Ascending aorta (tissue), 2 donors: ENCODE measurements around the gene PDLIM5. TPM values are rescaled to one million over a fixed set of nuclear protein-coding genes. Genes with fewer than 3 reads are reported as not detected.

Experiments
- DNase-seq, 2 donors: peaks; one replicate each; pipeline ENCODE4 v3.0.0-alpha.2; 2019; ENCODE audit warnings: low spot score in 2 of 2
- H3K27ac ChIP-seq, 2 donors: fragments of 200-600 bp; sonication (generic); one replicate each; pipeline ENCODE4 v1.5.1; 2016 to 2017; ENCODE audit warnings: mild to moderate bottlenecking in 1 of 2
- H3K27me3 ChIP-seq: fragments of 200-600 bp; sonication (generic); one replicate; pipeline ENCODE4 v1.5.1; 2017
- H3K36me3 ChIP-seq, 2 donors: fragments of 200-600 bp; sonication (generic); one replicate each; pipeline ENCODE4 v1.5.1; 2016
- H3K4me1 ChIP-seq, 2 donors: fragments of 200-600 bp; sonication (generic); one replicate each; pipeline ENCODE4 v1.5.1; 2016 to 2017; ENCODE audit warnings: mild to moderate bottlenecking in 1 of 2
- H3K4me3 ChIP-seq, 2 donors: fragments of 200-600 bp; sonication (generic); one replicate each; pipeline ENCODE4 v1.5.1; 2016 to 2017; ENCODE audit warnings: mild to moderate bottlenecking in 1 of 2
- H3K9me3 ChIP-seq, 2 donors: fragments of 200-600 bp; sonication (generic); one replicate each; pipeline ENCODE4 v1.5.1; 2016
- intact Hi-C: fragments of 100-400 bp; cut with DNase I; formaldehyde crosslinking; loops from one replicate; pipeline ENCODE4 v1.15.1; 2023
- total RNA-seq: library from RNA; depleted of rRNA; stranded (reverse); fragments of >200 nt; gene quantifications from one replicate; pipeline ENCODE4 v1.1.0, GENCODE V29; 2016
- TF ChIP-seq, protein P1 (sequence below), 3 experiments: fragments of 200-600 bp in 2 of 3; fragments of 450-650 bp in 1 of 3; sonication (generic) in 2 of 3; IDR thresholded peaks; one replicate each; pipeline ENCODE4 v1.5.1; 2016 to 2019; ENCODE audit warnings: antibody characterized with exemption in 3 of 3, mild to moderate bottlenecking in 1 of 3, moderate library complexity in 1 of 3

PDLIM5 gene
- total RNA-seq, 1 donor from 2014 or later: 103 TPM

DNA sequence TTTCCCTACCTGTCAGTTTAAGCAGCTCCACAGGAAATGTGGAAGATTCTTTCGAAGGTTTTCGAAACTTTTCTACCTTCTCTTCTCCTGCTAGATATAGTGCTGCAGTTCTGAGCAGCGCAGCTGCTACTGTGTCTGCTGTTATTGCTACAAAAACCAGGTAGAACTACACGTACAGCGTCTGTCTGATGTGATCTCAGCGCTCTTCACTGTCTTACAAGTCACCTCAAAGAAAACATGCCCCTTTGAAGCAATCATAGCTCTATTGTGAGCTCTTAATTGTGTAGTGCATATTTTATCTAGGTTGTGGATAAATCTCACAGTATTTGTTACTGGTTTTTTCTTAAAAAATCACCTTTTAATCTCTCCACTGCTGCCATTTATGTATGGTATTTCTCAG is 158.4 kb downstream of the PDLIM5 start:
- Histone ChIP-seq H3K36me3 (no peaks in the 10 kb centered on the region), H3K27ac (no peak overlapping the region), H3K4me3 (no peak overlapping the region), H3K4me1 (peaks cover 0 to 11% of the 10 kb centered on the region in 2 donors), H3K9me3 (no peaks in the 10 kb centered on the region), H3K27me3 (no peaks in the 10 kb centered on the region)
- DNase-seq: no peak
- intact Hi-C loops: no loop called here
- TF ChIP-seq, protein P1, sequence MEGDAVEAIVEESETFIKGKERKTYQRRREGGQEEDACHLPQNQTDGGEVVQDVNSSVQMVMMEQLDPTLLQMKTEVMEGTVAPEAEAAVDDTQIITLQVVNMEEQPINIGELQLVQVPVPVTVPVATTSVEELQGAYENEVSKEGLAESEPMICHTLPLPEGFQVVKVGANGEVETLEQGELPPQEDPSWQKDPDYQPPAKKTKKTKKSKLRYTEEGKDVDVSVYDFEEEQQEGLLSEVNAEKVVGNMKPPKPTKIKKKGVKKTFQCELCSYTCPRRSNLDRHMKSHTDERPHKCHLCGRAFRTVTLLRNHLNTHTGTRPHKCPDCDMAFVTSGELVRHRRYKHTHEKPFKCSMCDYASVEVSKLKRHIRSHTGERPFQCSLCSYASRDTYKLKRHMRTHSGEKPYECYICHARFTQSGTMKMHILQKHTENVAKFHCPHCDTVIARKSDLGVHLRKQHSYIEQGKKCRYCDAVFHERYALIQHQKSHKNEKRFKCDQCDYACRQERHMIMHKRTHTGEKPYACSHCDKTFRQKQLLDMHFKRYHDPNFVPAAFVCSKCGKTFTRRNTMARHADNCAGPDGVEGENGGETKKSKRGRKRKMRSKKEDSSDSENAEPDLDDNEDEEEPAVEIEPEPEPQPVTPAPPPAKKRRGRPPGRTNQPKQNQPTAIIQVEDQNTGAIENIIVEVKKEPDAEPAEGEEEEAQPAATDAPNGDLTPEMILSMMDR (IDR thresholded peaks at IDR 0.05): no peak

DNA sequence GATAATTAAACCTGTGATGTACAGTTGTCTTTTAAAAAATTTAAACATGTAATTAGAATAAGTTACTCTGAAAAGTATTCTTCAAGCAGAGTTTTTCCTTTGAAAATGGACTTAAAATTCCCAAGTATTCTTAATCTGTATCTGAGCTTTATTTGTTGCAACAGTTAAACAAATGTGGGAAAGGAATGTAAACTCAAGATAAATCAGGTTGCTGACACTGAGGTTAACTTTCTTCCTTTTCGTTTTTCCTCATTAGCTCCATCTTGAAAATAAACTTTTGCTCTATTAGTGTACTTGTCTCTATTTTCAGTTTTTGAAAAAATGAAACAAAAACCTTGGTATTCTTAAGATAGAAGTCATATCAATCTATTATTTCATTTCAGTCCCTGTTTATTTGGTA is 161.5 kb downstream of the PDLIM5 start:
- no peak for DNase-seq
- Histone ChIP-seq H3K9me3 (no peaks in the 10 kb centered on the region), H3K36me3 (peaks cover 6% of the 10 kb centered on the region in 2 donors), H3K27ac (no peak overlapping the region), H3K27me3 (no peaks in the 10 kb centered on the region), H3K4me3 (no peak overlapping the region), H3K4me1 (peaks cover 0 to 11% of the 10 kb centered on the region in 2 donors)
- intact Hi-C loops: no loop called here
- TF ChIP-seq, protein P1 (IDR thresholded peaks at IDR 0.05): no peak

- no peaks in the 10 kb centered on the region for H3K9me3 ChIP-seq
- DNase-seq: no peak
- intact Hi-C loops: loop anchor here (5.0 kb wide), 1 partner anchor 477 kb away; no protein-coding TSS in a partner anchor
- peak overlapping the region in 1 of 2 donors; percentile 42 for H3K27ac ChIP-seq
- H3K4me1 ChIP-seq: peaks cover 0 to 11% of the 10 kb centered on the region in 2 donors
- TF ChIP-seq, protein P1 (IDR thresholded peaks at IDR 0.05): no peak
- no peaks in the 10 kb centered on the region for H3K27me3 ChIP-seq
- H3K36me3 ChIP-seq: peaks cover 18% of the 10 kb centered on the region in 2 donors
- no peak overlapping the region for H3K4me3 ChIP-seq
Measured at GRCh38 chr4:94615451-94615850, 163.7 kb downstream of the PDLIM5 start.

- DNase-seq: no peak
- intact Hi-C loops: loop anchor here (5.0 kb wide), 2 partner anchors 111 to 136 kb away; partner anchors contain the start of gene BMPR1B
- TF ChIP-seq, protein P1 (IDR thresholded peaks at IDR 0.05): peak; percentile 39 to 75 (median 65)
Measured at GRCh38 chr4:94621491-94622080, 169.8 kb downstream of the PDLIM5 start.

DNA sequence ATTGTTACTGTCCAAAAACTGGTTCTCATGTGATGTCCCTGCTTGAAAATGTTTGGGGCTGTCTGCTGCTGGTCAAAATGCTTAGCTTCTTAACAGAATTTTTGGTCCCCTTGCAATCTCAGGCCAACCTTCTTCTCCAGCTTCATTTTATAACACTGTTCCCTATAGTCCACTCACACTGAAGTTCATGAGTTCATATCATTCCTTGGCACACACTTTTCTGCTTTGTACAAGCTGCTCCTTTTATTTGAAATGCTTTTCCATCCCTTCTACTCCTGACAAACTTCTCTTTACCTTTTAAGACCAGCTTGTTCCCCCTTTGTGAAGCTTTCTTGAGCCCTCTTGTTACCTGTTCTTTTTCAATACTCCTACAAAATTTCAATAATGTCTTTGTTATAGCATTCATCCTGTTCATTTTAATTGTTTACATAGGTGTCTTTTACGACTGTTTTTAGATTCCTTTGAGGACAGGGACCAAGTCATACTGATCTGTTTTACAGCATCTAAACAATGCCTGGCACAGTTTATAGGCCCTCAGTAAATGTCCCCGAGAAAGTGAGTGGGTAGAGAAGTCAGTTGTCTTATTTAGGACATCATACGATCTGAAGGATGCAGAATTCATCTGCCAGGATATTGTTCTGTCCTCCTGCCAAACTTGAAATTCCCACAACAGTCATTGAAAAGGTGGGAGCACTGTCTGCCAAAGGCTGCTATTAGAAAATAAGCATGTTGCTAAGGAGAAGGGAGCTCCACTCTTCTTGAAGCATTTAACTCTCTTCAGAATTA is 171.6 kb downstream of the PDLIM5 start:
- peak overlapping the region in 1 of 2 donors; percentile 1 for H3K27ac ChIP-seq

More at GRCh38 chr4:94621491-94622080, 169.8 kb downstream of the PDLIM5 start:
- Histone ChIP-seq H3K36me3 (peaks cover 24 to 34% of the 10 kb centered on the region in 2 donors), H3K9me3 (no peaks in the 10 kb centered on the region), H3K27me3 (no peaks in the 10 kb centered on the region), H3K27ac (no peak overlapping the region), H3K4me3 (no peak overlapping the region), H3K4me1 (peaks cover 0 to 2% of the 10 kb centered on the region in 2 donors)

More for the DNA sequence above, 171.6 kb downstream of the PDLIM5 start:
- Histone ChIP-seq H3K9me3 (no peaks in the 10 kb centered on the region), H3K27me3 (no peaks in the 10 kb centered on the region), H3K36me3 (peaks cover 17 to 35% of the 10 kb centered on the region in 2 donors), H3K4me3 (no peak overlapping the region), H3K4me1 (peaks cover 0 to 2% of the 10 kb centered on the region in 2 donors)
- no peak for DNase-seq
- intact Hi-C loops: loop anchor here (5.0 kb wide), 2 partner anchors 109 to 134 kb away; partner anchors contain the start of gene BMPR1B
- TF ChIP-seq, protein P1 (IDR thresholded peaks at IDR 0.05): no peak
